Measurements from ENCODE around the gene AQP10.
"Not testable (repeated sequence)": the region's sequence is repeated elsewhere in the genome, so short reads cannot be mapped to it uniquely, and the experiment has no call there.

AQP10 gene

GRCh38 chr1:154320882-154321608, at the start of gene AQP10:
Gene AQP10, plus strand, starts transcription at chr1:154321093. Its CDS starts 63 bp downstream, at chr1:154321156.
- DNase-seq: no peak

GRCh38 chr1:154272217-154272998, 48.5 kb upstream of the AQP10 start, which contains the start of gene HAX1:
Gene HAX1, plus strand, starts transcription at chr1:154272629. Its CDS starts 95 bp downstream, at chr1:154272724.
- DNase-seq: peak; percentile 93

GRCh38 chr1:154272999-154273563, 47.8 kb upstream of the AQP10 start:
- DNase-seq: no peak

GRCh38 chr1:154276797-154277196, 44.1 kb upstream of the AQP10 start:
- no peak for DNase-seq

- not testable (repeated sequence) for DNase-seq
Observed at GRCh38 chr1:154287591-154287990, 33.3 kb upstream of the AQP10 start.

- no peak for DNase-seq
Observed at GRCh38 chr1:154288661-154289060, 32.2 kb upstream of the AQP10 start.

- DNase-seq: no peak
Observed at GRCh38 chr1:154290921-154291320, 30.0 kb upstream of the AQP10 start.

- peak; percentile 20 for DNase-seq
Observed at GRCh38 chr1:154295408-154296235, 25.3 kb upstream of the AQP10 start.

GRCh38 chr1:154301582-154301981, 19.3 kb upstream of the AQP10 start:
- no peak for DNase-seq

- no peak for DNase-seq
Observed at GRCh38 chr1:154304664-154305337, 16.1 kb upstream of the AQP10 start.

GRCh38 chr1:154306151-154306550, 14.7 kb upstream of the AQP10 start:
- DNase-seq: no peak

- not testable (repeated sequence) for DNase-seq
Observed at GRCh38 chr1:154307670-154308270, 13.1 kb upstream of the AQP10 start.

- DNase-seq: not testable (repeated sequence)
Observed at GRCh38 chr1:154309136-154309535, 11.8 kb upstream of the AQP10 start.

GRCh38 chr1:154312229-154313065, 8.4 kb upstream of the AQP10 start:
- DNase-seq: not testable (repeated sequence)

GRCh38 chr1:154313066-154313356, 7.9 kb upstream of the AQP10 start:
- no peak for DNase-seq

- not testable (repeated sequence) for DNase-seq
Observed at GRCh38 chr1:154314226-154314625, 6.7 kb upstream of the AQP10 start.

- no peak for DNase-seq
Observed at GRCh38 chr1:154316704-154317103, 4.2 kb upstream of the AQP10 start.

- DNase-seq: no peak
Observed at GRCh38 chr1:154318386-154318785, 2.5 kb upstream of the AQP10 start.

- DNase-seq: not testable (repeated sequence)
Observed at GRCh38 chr1:154321609-154321934, 679 bp downstream of the AQP10 start.

GRCh38 chr1:154323493-154323892, 2.6 kb downstream of the AQP10 start:
- no peak for DNase-seq

GRCh38 chr1:154324241-154324640, 3.3 kb downstream of the AQP10 start:
- DNase-seq: no peak
